NCI-H1092 treated with DMSO at 0.1 percent for 48 hours (cell line): ENCODE data around the gene ALB.
"Not testable (repeated sequence)": the region's sequence is repeated elsewhere in the genome, so short reads cannot be mapped to it uniquely, and the experiment has no call there.

ENCODE experiments used
- DNase-seq: peaks from one replicate; lab custom pipeline; 2025; lab: John Stamatoyannopoulos, UW

ALB gene

GRCh38 chr4:73404042-73404441, at the start of gene ALB:
ALB (plus strand) TSS chr4:73404287; CDS start chr4:73404328, 41 bp downstream.
- no peak for DNase-seq

GRCh38 chr4:73357174-73357573, 46.9 kb upstream of the ALB start:
- not testable (repeated sequence) for DNase-seq

GRCh38 chr4:73369506-73370199, 34.4 kb upstream of the ALB start:
- DNase-seq, result not testable (repeated sequence)

- DNase-seq, result no peak
Observed at GRCh38 chr4:73375328-73375741, 28.8 kb upstream of the ALB start.

- no peak for DNase-seq
Observed at GRCh38 chr4:73376251-73376650, 27.8 kb upstream of the ALB start.

- no peak for DNase-seq
Observed at GRCh38 chr4:73376976-73377375, 27.1 kb upstream of the ALB start.

- no peak for DNase-seq
Observed at GRCh38 chr4:73378887-73379286, 25.2 kb upstream of the ALB start.

GRCh38 chr4:73379946-73380345, 24.1 kb upstream of the ALB start:
- no peak for DNase-seq

- no peak for DNase-seq
Observed at GRCh38 chr4:73381214-73381613, 22.9 kb upstream of the ALB start.

GRCh38 chr4:73383452-73383851, 20.6 kb upstream of the ALB start:
- DNase-seq, result no peak

- DNase-seq, result no peak
Observed at GRCh38 chr4:73387552-73387951, 16.5 kb upstream of the ALB start.

- no peak for DNase-seq
Observed at GRCh38 chr4:73388887-73389286, 15.2 kb upstream of the ALB start.

- not testable (repeated sequence) for DNase-seq
Observed at GRCh38 chr4:73389663-73390062, 14.4 kb upstream of the ALB start.

GRCh38 chr4:73391774-73392173, 12.3 kb upstream of the ALB start:
- no peak for DNase-seq

- no peak for DNase-seq
Observed at GRCh38 chr4:73392936-73393335, 11.2 kb upstream of the ALB start.

- no peak for DNase-seq
Observed at GRCh38 chr4:73396304-73396703, 7.8 kb upstream of the ALB start.

- no peak for DNase-seq
Observed at GRCh38 chr4:73396993-73397972, 6.8 kb upstream of the ALB start.

- no peak for DNase-seq
Observed at GRCh38 chr4:73401412-73401811, 2.7 kb upstream of the ALB start.

GRCh38 chr4:73404457-73404856, 370 bp downstream of the ALB start:
- DNase-seq, result no peak

GRCh38 chr4:73405138-73405537, 1.1 kb downstream of the ALB start:
- DNase-seq, result no peak

- no peak for DNase-seq
Observed at GRCh38 chr4:73406548-73406875, 2.4 kb downstream of the ALB start.

- no peak for DNase-seq
Observed at GRCh38 chr4:73407227-73407673, 3.2 kb downstream of the ALB start.

GRCh38 chr4:73408181-73408867, 4.2 kb downstream of the ALB start:
- no peak for DNase-seq
